Raji (cell line): ENCODE data around the gene NSG1.

Experiments used
- POLR2A ChIP-seq: IDR thresholded peaks from 2 replicates; pipeline ENCODE4 v1.6.1; 2011; ENCODE audit warnings: low read depth, low read length, control low read depth; ENCODE audit not compliant: insufficient read depth

NSG1 gene

GRCh38 chr4:4460759-4461158 lies 73.9 kb downstream of the NSG1 start:
- no peak for TF ChIP-seq POLR2A

- no peak for TF ChIP-seq POLR2A
Measured at GRCh38 chr4:4461178-4461577, 74.3 kb downstream of the NSG1 start.

GRCh38 chr4:4461850-4462249 lies 74.9 kb downstream of the NSG1 start:
- no peak for TF ChIP-seq POLR2A

- no peak for TF ChIP-seq POLR2A
Measured at GRCh38 chr4:4462970-4463369, 76.1 kb downstream of the NSG1 start.
